IMR-90 (cell line): ENCODE data around the gene HMCN1. TPM values are rescaled to one million over a fixed set of nuclear protein-coding genes. Genes with fewer than 3 reads are reported as not detected.

Experiments
- ATAC-seq: fragments of 200-7000 bp; cut with Tn5 transposase; 2 replicates; pipeline ENCODE4 v1.9.1; 2020; ENCODE audit warnings: low read depth, mild to moderate bottlenecking, moderate library complexity
- BruUV-seq: library from RNA; stranded (reverse); fragments of 400-500 nt; replicated peaks from 2 replicates; lab custom pipeline; 2021; lab: Mats Ljungman, UMichigan
- CTCF ChIA-PET: fragments of 300-600 bp; formaldehyde crosslinking; extraction: SDS; loops from one replicate; lab custom pipeline; 2021; ENCODE audit warnings: antibody characterized with exemption; lab: Yijun Ruan, JAX
- POLR2A ChIA-PET: fragments of 300-600 bp; sonication (Branson Sonifier 250); formaldehyde crosslinking; loops from one replicate; lab custom pipeline; 2022; ENCODE audit warnings: antibody characterized with exemption; ENCODE audit not compliant: unreplicated experiment; lab: Charles Lee
- DNase-seq: peaks from one replicate; pipeline ENCODE4 v3.0.0; 2013
- H2AFZ ChIP-seq: replicated peaks from 2 replicates; pipeline ENCODE3; 2013; ENCODE audit warnings: low read length, mild to moderate bottlenecking; ENCODE audit not compliant: poor library complexity
- H2AK5ac ChIP-seq: 2 replicates; pipeline ENCODE4 v1.6.1; 2013; ENCODE audit warnings: low read depth, low read length, inconsistent platforms
- H2AK9ac ChIP-seq: replicated peaks from 2 replicates; pipeline ENCODE3; 2013; ENCODE audit warnings: mild to moderate bottlenecking, low read depth, low read length, moderate library complexity; ENCODE audit not compliant: poor library complexity
- H2BK120ac ChIP-seq: 2 replicates; pipeline ENCODE4 v1.6.1; 2013; ENCODE audit warnings: low read depth, low read length, inconsistent platforms
- H2BK15ac ChIP-seq: 3 replicates; pipeline ENCODE4 v1.6.1; 2013; ENCODE audit warnings: low read depth, low read length, inconsistent platforms
- H2BK20ac ChIP-seq: 2 replicates; pipeline ENCODE4 v1.6.1; 2013; ENCODE audit warnings: low read depth, mild to moderate bottlenecking, inconsistent platforms, low read length, moderate library complexity
- H2BK5ac ChIP-seq: 2 replicates; pipeline ENCODE4 v1.6.1; 2013; ENCODE audit warnings: mild to moderate bottlenecking, low read depth, low read length, inconsistent platforms; ENCODE audit not compliant: poor library complexity, severe bottlenecking
- H3K14ac ChIP-seq: replicated peaks from 2 replicates; pipeline ENCODE4 v1.6.1; 2013; ENCODE audit warnings: low read depth, low read length, inconsistent platforms
- H3K18ac ChIP-seq: 2 replicates; pipeline ENCODE4 v1.6.1; 2013; ENCODE audit warnings: low read depth, low read length, control low read depth
- H3K23ac ChIP-seq: 2 replicates; pipeline ENCODE4 v1.6.1; 2013; ENCODE audit warnings: low read depth, low read length, inconsistent platforms
- H3K27ac ChIP-seq: 2 replicates; pipeline ENCODE4 v1.5.1; 2013; ENCODE audit warnings: mild to moderate bottlenecking, control low read depth, low read length; ENCODE audit not compliant: insufficient read depth
- H3K27me3 ChIP-seq: 2 replicates; pipeline ENCODE4 v1.6.1; 2013; ENCODE audit warnings: low read length; ENCODE audit not compliant: control insufficient read depth, insufficient read depth
- H3K36me3 ChIP-seq: 2 replicates; pipeline ENCODE4 v1.6.1; 2013; ENCODE audit warnings: low read length, mixed read lengths; ENCODE audit not compliant: control insufficient read depth, insufficient read depth
- H3K4ac ChIP-seq: 2 replicates; pipeline ENCODE4 v1.6.1; 2013; ENCODE audit warnings: low read depth, low read length, inconsistent platforms
- H3K4me1 ChIP-seq: 2 replicates; pipeline ENCODE4 v1.6.1; 2013; ENCODE audit warnings: low read length, mixed read lengths; ENCODE audit not compliant: control insufficient read depth, insufficient read depth
- H3K4me2 ChIP-seq: 2 replicates; pipeline ENCODE4 v1.6.1; 2013; ENCODE audit warnings: low read depth, mild to moderate bottlenecking, control low read depth, low read length, moderate library complexity
- H3K4me3 ChIP-seq: 2 replicates; pipeline ENCODE4 v1.5.1; 2013; ENCODE audit warnings: low read depth, mild to moderate bottlenecking, control low read depth, low read length, moderate library complexity; ENCODE audit not compliant: insufficient read depth
- H3K56ac ChIP-seq: 2 replicates; pipeline ENCODE4 v1.6.1; 2013; ENCODE audit warnings: low read length, inconsistent platforms; ENCODE audit not compliant: insufficient read depth; ENCODE audit errors: extremely low read depth
- H3K79me1 ChIP-seq, 2 experiments: 2 replicates each; pipeline ENCODE4 v1.6.1; 2013; ENCODE audit warnings: low read length in 2 of 2, inconsistent platforms in 1 of 2, low read depth in 1 of 2
- H3K9ac ChIP-seq: 2 replicates; pipeline ENCODE4 v1.6.1; 2013; ENCODE audit warnings: low read depth, low read length, control low read depth
- H3K9me1 ChIP-seq: 2 replicates; pipeline ENCODE4 v1.6.1; 2013; ENCODE audit warnings: low read length, inconsistent platforms; ENCODE audit not compliant: insufficient read depth
- H3K9me3 ChIP-seq: 2 replicates; pipeline ENCODE4 v1.6.1; 2013; ENCODE audit warnings: low read length; ENCODE audit not compliant: control insufficient read depth, insufficient read depth
- H4K20me1 ChIP-seq: 2 replicates; pipeline ENCODE4 v1.6.1; 2013; ENCODE audit warnings: low read length, inconsistent platforms; ENCODE audit not compliant: insufficient read depth
- H4K5ac ChIP-seq: 2 replicates; pipeline ENCODE4 v1.6.1; 2013; ENCODE audit warnings: mild to moderate bottlenecking, low read depth, low read length, control low read depth
- H4K8ac ChIP-seq, 2 experiments: 2 replicates each; pipeline ENCODE4 v1.6.1; 2013; ENCODE audit warnings: low read depth in 2 of 2, low read length in 2 of 2, control low read depth in 1 of 2, inconsistent platforms in 1 of 2
- H4K91ac ChIP-seq: 2 replicates; pipeline ENCODE4 v1.6.1; 2013; ENCODE audit warnings: low read depth, low read length, inconsistent platforms; ENCODE audit not compliant: insufficient read depth
- CEBPB ChIP-seq: IDR thresholded peaks from 2 replicates; pipeline ENCODE4 v1.6.1; 2012; ENCODE audit warnings: low read depth, low read length, improper control_type of control experiment
- CHD1 ChIP-seq: IDR thresholded peaks from 2 replicates; pipeline ENCODE4 v1.6.1; 2012; ENCODE audit warnings: low read depth, low read length, improper control_type of control experiment
- FOS ChIP-seq: fragments of 150-350 bp; IDR thresholded peaks from 2 replicates; pipeline ENCODE4 v1.6.1; 2016; ENCODE audit warnings: low read depth, low read length
- MAZ ChIP-seq: IDR thresholded peaks from 2 replicates; pipeline ENCODE4 v1.6.1; 2012; ENCODE audit warnings: low read depth, mild to moderate bottlenecking, low read length, improper control_type of control experiment, moderate library complexity, borderline replicate concordance
- MXI1 ChIP-seq: IDR thresholded peaks from 2 replicates; pipeline ENCODE4 v1.6.1; 2012; ENCODE audit warnings: low read depth, mild to moderate bottlenecking, low read length, moderate library complexity, borderline replicate concordance
- NFE2L2 ChIP-seq: fragments of 150-350 bp; IDR thresholded peaks from 2 replicates; pipeline ENCODE4 v1.6.1; 2016; ENCODE audit warnings: low read depth, mild to moderate bottlenecking, low read length
- POLR2A ChIP-seq: IDR thresholded peaks from 2 replicates; pipeline ENCODE4 v1.6.1; 2012; ENCODE audit warnings: mild to moderate bottlenecking, low read depth, low read length
- RAD21 ChIP-seq: IDR thresholded peaks from 2 replicates; pipeline ENCODE4 v1.6.1; 2012; ENCODE audit warnings: low read length, improper control_type of control experiment
- RCOR1 ChIP-seq: IDR thresholded peaks from 2 replicates; pipeline ENCODE4 v1.6.1; 2012; ENCODE audit warnings: mild to moderate bottlenecking, low read length, improper control_type of control experiment; ENCODE audit not compliant: insufficient replicate concordance
- RFX5 ChIP-seq: IDR thresholded peaks from 2 replicates; pipeline ENCODE4 v1.8.0; 2012; ENCODE audit warnings: low read depth, mild to moderate bottlenecking, low read length, moderate library complexity
- WGBS, 2 experiments: methylation state at CpG; one replicate each; pipeline versions ENCODE4 v1.1.5 to v1.1.7; 2013; ENCODE audit warnings: missing lambda C conversion rate in 2 of 2; ENCODE audit not compliant: insufficient read length in 1 of 2; ENCODE audit errors: extremely low coverage in 2 of 2; 5-methylcytosine and 5-hydroxymethylcytosine counted together
- dilution Hi-C: fragments of 300-500 bp; cut with HindIII; formaldehyde crosslinking; loops from one replicate; pipeline ENCODE4 v1.14.3; 2018; ENCODE audit warnings: low sequenced_read_pairs; ENCODE audit not compliant: unreplicated experiment
- in situ Hi-C: fragments of 300-500 bp; cut with MboI; formaldehyde crosslinking; loops from 3 replicates; pipeline ENCODE4 v1.14.3; 2019; ENCODE audit warnings: low sequenced_read_pairs, inconsistent platforms, mixed read lengths
- intact Hi-C: fragments of 100-400 bp; cut with micrococcal nuclease; formaldehyde crosslinking; loops from 2 replicates; pipeline ENCODE4 v1.10.0; 2022
- polyA plus RNA-seq, 3 experiments: library from polyadenylated mRNA; depleted of rRNA; stranded (reverse); fragments of >200 nt; gene quantifications; 2 replicates each; pipeline ENCODE4 v1.2.3, GENCODE V29; 2012; ENCODE audit warnings: low replicate concordance in 1 of 3
- total RNA-seq: library from RNA; depleted of rRNA; stranded (reverse); fragments of >200 nt; gene quantifications from 2 replicates; pipeline ENCODE4 v1.2.3, GENCODE V29; 2012
- TF ChIP-seq, protein P1 (sequence below): conservative IDR thresholded peaks from 2 replicates; pipeline ENCODE4 v1.5.1; 2012; ENCODE audit warnings: mild to moderate bottlenecking, low read depth, low read length, improper control_type of control experiment
- TF ChIP-seq, protein P2 (sequence below): fragments of 150-350 bp; IDR thresholded peaks from 2 replicates; pipeline ENCODE4 v1.6.1; 2016; ENCODE audit warnings: low read depth, mild to moderate bottlenecking, low read length, moderate library complexity, borderline replicate concordance

HMCN1 gene
- total and polyA plus RNA-seq, 2 of the 4 experiments (the other 2 are of a cell fraction) = 6.1 to 11.7 TPM

DNA sequence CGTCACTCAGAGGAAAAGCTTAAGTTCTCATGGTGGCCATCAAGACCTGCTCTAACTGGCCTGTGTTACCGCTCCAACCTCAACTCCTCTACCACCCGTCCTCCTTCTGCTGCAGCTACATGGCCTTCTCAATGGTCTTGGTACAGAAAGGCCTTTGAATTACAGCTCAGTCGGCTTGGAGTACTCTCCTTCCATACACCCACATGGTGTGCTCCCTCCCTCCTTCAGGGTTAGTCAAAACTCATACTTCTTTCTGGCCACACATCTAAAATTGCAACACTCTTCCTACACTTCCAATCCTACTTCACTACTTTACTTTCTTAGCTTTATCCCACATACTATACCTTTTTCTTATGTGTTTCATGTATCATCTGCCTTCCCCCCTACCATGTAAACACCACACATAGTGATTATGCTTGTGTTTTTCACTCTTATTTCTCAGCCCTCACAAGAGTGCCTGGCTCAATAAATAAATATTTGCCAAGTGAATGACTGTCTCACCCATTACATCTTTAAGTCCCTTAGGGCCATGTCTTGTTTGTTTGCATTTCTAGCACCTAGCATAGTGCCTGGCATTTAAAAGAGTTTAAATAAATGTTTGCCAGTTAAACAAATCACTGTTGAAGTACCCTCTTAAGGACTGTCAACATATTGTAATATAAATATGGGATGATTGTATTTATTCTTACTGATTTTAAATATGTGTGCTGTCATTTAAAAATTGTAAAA lies 37.6 kb upstream of the HMCN1 start:
- Histone ChIP-seq H3K4me2 (no peak overlapping the region), H4K91ac (no peak overlapping the region), H3K27ac (no peak overlapping the region), H3K4me1 (no peaks in the 10 kb centered on the region), H3K4ac (no peak overlapping the region), H2AFZ (no peak overlapping the region), H3K14ac (no peak overlapping the region), H3K79me1 (no peaks in the 10 kb centered on the region), H3K56ac (no peak overlapping the region), H4K8ac (no peak overlapping the region), H3K27me3 (peaks cover 5% of the 10 kb centered on the region; the same call in 1 of the 2 replicates), H4K20me1 (no peaks in the 10 kb centered on the region), H2AK9ac (no peak overlapping the region), H3K4me3 (no peak overlapping the region), H3K18ac (no peak overlapping the region), H4K5ac (no peak overlapping the region), H2BK5ac (no peak overlapping the region), H3K23ac (no peak overlapping the region), H3K9me3 (no peaks in the 10 kb centered on the region), H2BK15ac (no peak overlapping the region), H2BK120ac (no peak overlapping the region), H3K9ac (no peak overlapping the region), H3K9me1 (no peaks in the 10 kb centered on the region), H2AK5ac (no peak overlapping the region), H2BK20ac (no peak overlapping the region), H3K36me3 (no peaks in the 10 kb centered on the region)
- no peak for TF ChIP-seq POLR2A
- TF ChIP-seq RFX5 = no peak
- TF ChIP-seq MAZ = no peak
- TF ChIP-seq NFE2L2 = no peak
- no peak for TF ChIP-seq MXI1
- no peak for TF ChIP-seq RAD21
- no peak for TF ChIP-seq RCOR1
- TF ChIP-seq FOS = no peak
- no peak for TF ChIP-seq CEBPB
- TF ChIP-seq, protein P1, sequence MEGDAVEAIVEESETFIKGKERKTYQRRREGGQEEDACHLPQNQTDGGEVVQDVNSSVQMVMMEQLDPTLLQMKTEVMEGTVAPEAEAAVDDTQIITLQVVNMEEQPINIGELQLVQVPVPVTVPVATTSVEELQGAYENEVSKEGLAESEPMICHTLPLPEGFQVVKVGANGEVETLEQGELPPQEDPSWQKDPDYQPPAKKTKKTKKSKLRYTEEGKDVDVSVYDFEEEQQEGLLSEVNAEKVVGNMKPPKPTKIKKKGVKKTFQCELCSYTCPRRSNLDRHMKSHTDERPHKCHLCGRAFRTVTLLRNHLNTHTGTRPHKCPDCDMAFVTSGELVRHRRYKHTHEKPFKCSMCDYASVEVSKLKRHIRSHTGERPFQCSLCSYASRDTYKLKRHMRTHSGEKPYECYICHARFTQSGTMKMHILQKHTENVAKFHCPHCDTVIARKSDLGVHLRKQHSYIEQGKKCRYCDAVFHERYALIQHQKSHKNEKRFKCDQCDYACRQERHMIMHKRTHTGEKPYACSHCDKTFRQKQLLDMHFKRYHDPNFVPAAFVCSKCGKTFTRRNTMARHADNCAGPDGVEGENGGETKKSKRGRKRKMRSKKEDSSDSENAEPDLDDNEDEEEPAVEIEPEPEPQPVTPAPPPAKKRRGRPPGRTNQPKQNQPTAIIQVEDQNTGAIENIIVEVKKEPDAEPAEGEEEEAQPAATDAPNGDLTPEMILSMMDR = no peak
- no peak for TF ChIP-seq CHD1
- TF ChIP-seq, protein P2, sequence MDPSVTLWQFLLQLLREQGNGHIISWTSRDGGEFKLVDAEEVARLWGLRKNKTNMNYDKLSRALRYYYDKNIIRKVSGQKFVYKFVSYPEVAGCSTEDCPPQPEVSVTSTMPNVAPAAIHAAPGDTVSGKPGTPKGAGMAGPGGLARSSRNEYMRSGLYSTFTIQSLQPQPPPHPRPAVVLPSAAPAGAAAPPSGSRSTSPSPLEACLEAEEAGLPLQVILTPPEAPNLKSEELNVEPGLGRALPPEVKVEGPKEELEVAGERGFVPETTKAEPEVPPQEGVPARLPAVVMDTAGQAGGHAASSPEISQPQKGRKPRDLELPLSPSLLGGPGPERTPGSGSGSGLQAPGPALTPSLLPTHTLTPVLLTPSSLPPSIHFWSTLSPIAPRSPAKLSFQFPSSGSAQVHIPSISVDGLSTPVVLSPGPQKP = no peak
- ATAC-seq = no peak; the same call in 1 of the 2 replicates
- intact Hi-C loops = no loop called here
- 50% methylated on average over 1 of the region's 4 CpGs; no CpG with 5 or more reads in 1 of the 2 experiments for WGBS, 2 experiments
- ChIA-PET CTCF (interaction anchor here (0.6 to 0.9 kb wide), 2 partner anchors 15 to 580 kb away, joined by 3 to 4 read pairs; no protein-coding TSS in a partner anchor), POLR2A (no interaction called here)
- in situ Hi-C loops = loop anchor here (25.0 kb wide), 1 partner anchor 884 kb away; no protein-coding TSS in a partner anchor
- no peak for DNase-seq
- no TSS peak for BruUV-seq
- dilution Hi-C loops = no loop called here
